OCI-LY3 (cell line): Measurements from ENCODE around the gene ITFG1.

Experiments
- EZH2phosphoT487 ChIP-seq: fragments of 200-600 bp; shearing (Covaris generic); IDR thresholded peaks from 2 replicates; pipeline ENCODE4 v1.6.1; 2018; ENCODE audit warnings: antibody characterized with exemption, mixed run types, low read depth
- TF ChIP-seq, protein P1 (sequence below): fragments of 200-600, 300-600 bp; sonication (generic); IDR thresholded peaks from 2 replicates; pipeline ENCODE4 v1.5.1; 2014; ENCODE audit warnings: antibody characterized with exemption, low read length, low read depth

DNA sequence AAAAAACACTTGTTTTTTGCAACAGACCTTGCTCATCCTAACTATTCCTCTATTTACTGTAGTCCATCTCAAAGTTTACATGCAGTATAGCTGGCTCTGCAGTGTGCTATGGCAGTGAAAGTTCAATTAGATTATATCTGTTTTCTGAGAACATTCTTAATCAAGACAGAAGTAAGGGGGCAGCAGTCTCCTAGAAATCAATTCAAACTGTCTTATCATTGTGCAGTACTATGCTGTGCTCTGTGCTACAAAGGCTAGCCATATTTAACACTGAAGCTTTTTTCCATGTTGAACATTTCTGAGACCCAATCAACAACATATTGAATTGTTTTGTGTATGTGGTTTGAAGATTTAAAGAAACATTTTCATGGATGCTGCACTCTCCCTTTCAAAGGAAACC, 328.6 kb downstream of the ITFG1 start:
- TF ChIP-seq, protein P1, sequence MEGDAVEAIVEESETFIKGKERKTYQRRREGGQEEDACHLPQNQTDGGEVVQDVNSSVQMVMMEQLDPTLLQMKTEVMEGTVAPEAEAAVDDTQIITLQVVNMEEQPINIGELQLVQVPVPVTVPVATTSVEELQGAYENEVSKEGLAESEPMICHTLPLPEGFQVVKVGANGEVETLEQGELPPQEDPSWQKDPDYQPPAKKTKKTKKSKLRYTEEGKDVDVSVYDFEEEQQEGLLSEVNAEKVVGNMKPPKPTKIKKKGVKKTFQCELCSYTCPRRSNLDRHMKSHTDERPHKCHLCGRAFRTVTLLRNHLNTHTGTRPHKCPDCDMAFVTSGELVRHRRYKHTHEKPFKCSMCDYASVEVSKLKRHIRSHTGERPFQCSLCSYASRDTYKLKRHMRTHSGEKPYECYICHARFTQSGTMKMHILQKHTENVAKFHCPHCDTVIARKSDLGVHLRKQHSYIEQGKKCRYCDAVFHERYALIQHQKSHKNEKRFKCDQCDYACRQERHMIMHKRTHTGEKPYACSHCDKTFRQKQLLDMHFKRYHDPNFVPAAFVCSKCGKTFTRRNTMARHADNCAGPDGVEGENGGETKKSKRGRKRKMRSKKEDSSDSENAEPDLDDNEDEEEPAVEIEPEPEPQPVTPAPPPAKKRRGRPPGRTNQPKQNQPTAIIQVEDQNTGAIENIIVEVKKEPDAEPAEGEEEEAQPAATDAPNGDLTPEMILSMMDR: peak; percentile 25
- TF ChIP-seq EZH2phosphoT487: no peak
